ENCODE measurements around the gene NOP53.
A peak's percentile ranks its signal among the peaks of the same experiment; 100 is the strongest.
"Not testable (repeated sequence)": the region's sequence is repeated elsewhere in the genome, so short reads cannot be mapped to it uniquely, and the experiment has no call there.

The NOP53 gene

DNA sequence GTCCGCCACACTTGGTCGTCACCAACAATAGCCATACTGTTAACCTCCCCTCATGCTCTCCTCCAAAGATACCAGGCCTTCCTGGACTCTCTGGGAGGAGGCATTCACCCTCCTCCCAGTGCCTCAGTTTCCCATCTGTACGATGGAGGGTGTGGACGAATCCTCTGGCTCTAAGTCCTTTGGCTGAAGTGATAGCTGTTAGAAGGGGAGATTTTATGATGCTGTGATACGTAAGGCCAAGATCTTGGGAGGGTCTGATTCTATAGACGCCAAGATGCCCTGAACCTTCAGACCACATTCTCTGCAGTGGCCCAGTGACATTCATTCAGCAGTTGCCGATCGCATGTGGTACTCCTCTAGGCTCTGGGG, 14.8 kb upstream of the NOP53 start:
- Mint-ChIP-seq H3K27me3 (peaks cover 12% of the 10 kb centered on the region), H3K27ac (no peak overlapping the region), H3K9me3 (ENCODE audit: low read depth) (no peaks in the 10 kb centered on the region), H3K36me3 (no peaks in the 10 kb centered on the region), H3K4me1 (ENCODE audit: low read depth) (peaks cover 11% of the 10 kb centered on the region), H3K4me3 (peak overlapping the region; percentile 66)

DNA sequence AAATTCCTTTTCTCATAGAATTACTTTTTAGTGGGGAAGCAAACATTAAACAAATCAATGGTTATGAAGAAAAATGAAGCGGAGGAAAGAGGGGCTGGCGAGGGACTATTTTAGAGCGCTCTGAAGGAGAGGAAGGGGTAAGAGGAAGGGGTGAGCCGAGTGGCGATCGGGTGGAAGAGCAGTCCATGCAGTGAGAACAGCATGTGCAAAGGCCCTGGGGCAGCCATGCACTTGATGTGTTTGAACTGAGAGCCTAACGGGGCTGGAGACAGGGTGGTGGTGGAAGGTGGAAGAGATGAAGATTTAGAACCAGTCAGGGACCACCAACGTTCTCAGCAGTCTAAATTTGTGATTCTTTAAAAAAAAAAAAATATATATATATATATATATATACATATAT, 14.4 kb upstream of the NOP53 start:
- Mint-ChIP-seq H3K27me3 (peaks cover 12% of the 10 kb centered on the region), H3K4me1 (ENCODE audit: low read depth) (peaks cover 11% of the 10 kb centered on the region), H3K9me3 (ENCODE audit: low read depth) (no peaks in the 10 kb centered on the region), H3K4me3 (no peak overlapping the region), H3K36me3 (no peaks in the 10 kb centered on the region), H3K27ac (no peak overlapping the region)

DNA sequence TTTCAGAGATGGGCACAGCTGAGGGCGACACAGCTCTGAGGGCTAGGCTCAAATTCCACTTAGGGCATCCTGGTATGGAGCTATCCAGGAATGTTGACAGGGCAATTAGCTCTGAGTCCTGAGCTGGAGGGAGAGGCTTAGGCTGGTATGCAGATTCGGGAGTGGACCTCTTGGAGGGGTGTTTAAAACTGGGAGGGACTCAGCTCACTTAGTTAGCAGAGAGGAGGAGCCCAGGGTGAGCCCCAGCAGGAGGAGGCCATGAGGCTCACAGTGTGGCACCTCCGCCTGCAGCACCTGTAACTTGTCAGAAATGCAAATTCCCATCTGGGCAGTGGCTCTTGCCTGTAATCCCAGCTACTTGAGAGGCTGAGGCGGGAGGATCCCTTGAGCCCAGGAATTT, 10.2 kb upstream of the NOP53 start:
- Mint-ChIP-seq H3K36me3 (no peaks in the 10 kb centered on the region), H3K4me1 (ENCODE audit: low read depth) (no peaks in the 10 kb centered on the region), H3K27ac (no peak overlapping the region), H3K9me3 (ENCODE audit: low read depth) (no peaks in the 10 kb centered on the region), H3K27me3 (no peaks in the 10 kb centered on the region), H3K4me3 (no peak overlapping the region)

DNA sequence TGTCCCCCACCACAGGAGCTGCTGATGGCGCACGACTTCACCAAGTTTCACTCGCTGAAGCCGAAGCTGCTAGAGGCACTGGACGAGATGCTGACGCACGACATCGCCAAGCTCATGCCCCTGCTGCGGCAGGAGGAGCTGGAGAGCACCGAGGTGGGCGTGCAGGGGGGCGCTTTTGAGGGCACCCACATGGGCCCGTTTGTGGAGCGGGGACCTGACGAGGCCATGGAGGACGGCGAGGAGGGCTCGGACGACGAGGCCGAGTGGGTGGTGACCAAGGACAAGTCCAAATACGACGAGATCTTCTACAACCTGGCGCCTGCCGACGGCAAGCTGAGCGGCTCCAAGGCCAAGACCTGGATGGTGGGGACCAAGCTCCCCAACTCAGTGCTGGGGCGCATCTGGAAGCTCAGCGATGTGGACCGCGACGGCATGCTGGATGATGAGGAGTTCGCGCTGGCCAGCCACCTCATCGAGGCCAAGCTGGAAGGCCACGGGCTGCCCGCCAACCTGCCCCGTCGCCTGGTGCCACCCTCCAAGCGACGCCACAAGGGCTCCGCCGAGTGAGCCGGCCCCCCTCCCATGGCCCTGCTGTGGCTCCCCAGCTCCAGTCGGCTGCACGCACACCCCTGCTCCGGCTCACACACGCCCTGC, 4.4 kb upstream of the NOP53 start:
- H3K36me3 Mint-ChIP-seq: no peaks in the 10 kb centered on the region
- H3K9me3 Mint-ChIP-seq (ENCODE audit: low read depth): no peaks in the 10 kb centered on the region
- H3K4me3 Mint-ChIP-seq: no peak overlapping the region
- no peak overlapping the region for H3K27ac Mint-ChIP-seq
- H3K4me1 Mint-ChIP-seq (ENCODE audit: low read depth): peaks cover 25% of the 10 kb centered on the region
- no peaks in the 10 kb centered on the region for H3K27me3 Mint-ChIP-seq

DNA sequence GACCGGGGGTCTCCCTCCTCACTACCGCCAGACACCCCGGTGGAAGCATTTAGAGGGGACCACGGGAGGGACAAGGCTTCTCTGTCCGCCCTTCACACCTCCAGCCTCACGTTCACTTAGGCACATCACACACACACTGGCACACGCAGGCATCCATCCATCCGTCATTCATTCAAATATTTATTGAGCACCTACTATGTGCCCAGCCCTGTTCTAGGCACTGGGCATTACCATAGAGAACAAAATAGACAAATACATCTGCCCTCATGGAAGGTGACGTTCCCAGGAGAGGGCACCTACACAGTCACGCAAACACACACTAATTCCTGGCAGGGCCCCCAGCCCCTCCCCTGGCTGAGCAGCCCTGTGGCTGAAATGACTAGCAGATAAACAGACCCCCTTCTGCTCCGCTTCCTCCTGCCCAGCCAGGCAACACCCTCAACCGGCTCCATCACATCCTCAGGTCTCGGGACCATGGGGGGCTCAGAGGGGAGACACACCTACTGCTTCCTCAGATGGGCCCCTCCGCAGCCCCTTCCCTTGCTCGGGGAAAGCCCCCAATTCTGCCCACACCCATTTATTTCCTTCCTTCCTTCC, 3.7 kb upstream of the NOP53 start:
- Mint-ChIP-seq H3K4me1 (ENCODE audit: low read depth) (peaks cover 26% of the 10 kb centered on the region), H3K27me3 (no peaks in the 10 kb centered on the region), H3K27ac (no peak overlapping the region), H3K4me3 (peak overlapping the region; percentile 27), H3K36me3 (no peaks in the 10 kb centered on the region), H3K9me3 (ENCODE audit: low read depth) (no peaks in the 10 kb centered on the region)

DNA sequence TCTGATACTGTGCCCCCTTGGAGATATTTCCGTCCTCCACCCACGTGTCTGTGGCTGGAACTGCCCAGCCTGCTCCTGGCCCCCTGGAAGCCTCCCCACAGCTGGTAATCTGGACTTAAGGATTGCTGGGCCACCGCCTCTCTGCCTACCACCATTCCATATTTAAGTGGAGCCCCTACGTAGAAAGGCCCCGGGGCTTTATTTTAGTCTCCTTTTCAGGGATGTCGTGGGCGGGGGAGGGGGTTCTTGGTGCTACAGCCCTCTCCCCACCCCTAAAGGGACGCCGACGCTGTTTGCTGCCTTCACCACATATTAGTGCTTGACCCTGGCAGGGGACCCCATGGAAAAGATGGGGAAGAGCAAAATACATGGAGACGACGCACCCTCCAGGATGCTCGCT, 2.7 kb upstream of the NOP53 start:
- Mint-ChIP-seq H3K9me3 (ENCODE audit: low read depth) (no peaks in the 10 kb centered on the region), H3K4me3 (peak overlapping the region; percentile 52), H3K27ac (peak overlapping the region; percentile 10)

DNA sequence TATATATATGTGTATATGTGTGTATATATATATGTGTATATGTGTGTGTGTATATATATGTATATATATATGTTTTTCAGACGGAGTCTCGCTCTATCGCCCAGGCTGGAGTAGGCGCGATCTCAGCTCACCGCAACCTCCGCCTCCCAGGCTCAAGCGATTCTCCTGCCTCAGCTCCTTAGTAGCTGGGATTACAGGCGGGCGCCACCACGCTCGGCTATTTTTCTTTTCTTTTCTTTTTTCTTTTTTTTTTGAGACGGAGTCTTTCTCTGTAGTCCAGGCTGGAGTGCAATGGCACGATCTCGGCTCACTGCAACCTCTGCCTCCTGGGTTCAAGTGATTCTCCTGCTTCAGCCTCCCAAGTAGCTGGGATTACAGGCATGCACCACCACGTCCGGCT, 783 bp downstream of the NOP53 start:
- H3K9me3 Mint-ChIP-seq (ENCODE audit: low read depth); H3K36me3 Mint-ChIP-seq; H3K27me3 Mint-ChIP-seq: not testable (repeated sequence)
- H3K27ac Mint-ChIP-seq: peak overlapping the region; percentile 99
- H3K4me3 Mint-ChIP-seq: peak overlapping the region; percentile 99
- peaks cover 52% of the 10 kb centered on the region for H3K4me1 Mint-ChIP-seq (ENCODE audit: low read depth)

More for the DNA sequence above, 2.7 kb upstream of the NOP53 start:
- Mint-ChIP-seq H3K27me3 (no peaks in the 10 kb centered on the region), H3K36me3 (no peaks in the 10 kb centered on the region), H3K4me1 (ENCODE audit: low read depth) (peaks cover 32% of the 10 kb centered on the region)

DNA sequence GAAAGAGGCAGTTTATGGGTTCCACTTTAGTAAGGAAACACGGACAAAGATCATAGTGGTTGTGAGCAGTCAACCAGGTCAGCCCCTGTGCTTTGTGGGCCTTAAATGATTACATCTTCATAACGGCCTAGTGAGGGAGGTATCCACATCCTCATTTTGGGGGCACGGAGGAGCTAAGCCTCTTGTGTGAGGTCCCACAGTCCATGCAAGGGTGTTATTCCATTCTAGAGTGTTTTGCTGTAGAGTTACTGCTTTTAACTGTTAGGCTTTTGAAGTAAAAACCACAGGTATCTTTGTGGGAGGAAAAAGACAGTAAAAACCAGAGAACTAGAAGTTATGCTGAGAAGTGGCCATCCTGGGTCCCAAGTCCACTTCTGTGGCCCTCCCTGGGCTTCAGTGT, 4.0 kb downstream of the NOP53 start:
- Mint-ChIP-seq H3K27ac (peak overlapping the region; percentile 89), H3K36me3 (peaks cover 12% of the 10 kb centered on the region), H3K4me1 (ENCODE audit: low read depth) (peaks cover 34% of the 10 kb centered on the region), H3K4me3 (peak overlapping the region; percentile 77), H3K9me3 (ENCODE audit: low read depth) (no peaks in the 10 kb centered on the region), H3K27me3 (no peaks in the 10 kb centered on the region)

DNA sequence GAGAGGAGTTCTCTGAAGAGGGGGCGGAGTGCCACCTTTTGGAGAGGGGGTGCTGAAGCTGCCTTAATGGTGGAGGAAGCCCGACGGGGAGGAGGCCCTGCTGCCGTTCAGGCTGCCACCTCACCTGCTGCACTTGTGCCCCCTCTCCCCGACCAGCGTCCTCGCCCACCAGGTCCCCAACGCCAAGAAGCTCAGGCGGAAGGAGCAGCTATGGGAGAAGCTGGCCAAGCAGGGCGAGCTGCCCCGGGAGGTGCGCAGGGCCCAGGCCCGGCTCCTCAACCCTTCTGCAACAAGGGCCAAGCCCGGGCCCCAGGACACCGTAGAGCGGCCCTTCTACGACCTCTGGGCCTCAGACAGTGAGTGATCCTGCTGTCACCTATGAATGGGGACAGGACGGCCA, 5.4 kb downstream of the NOP53 start:
- Mint-ChIP-seq H3K36me3 (peaks cover 12% of the 10 kb centered on the region), H3K9me3 (ENCODE audit: low read depth) (no peaks in the 10 kb centered on the region), H3K4me3 (no peak overlapping the region), H3K27ac (no peak overlapping the region), H3K4me1 (ENCODE audit: low read depth) (peaks cover 27% of the 10 kb centered on the region), H3K27me3 (no peaks in the 10 kb centered on the region)

DNA sequence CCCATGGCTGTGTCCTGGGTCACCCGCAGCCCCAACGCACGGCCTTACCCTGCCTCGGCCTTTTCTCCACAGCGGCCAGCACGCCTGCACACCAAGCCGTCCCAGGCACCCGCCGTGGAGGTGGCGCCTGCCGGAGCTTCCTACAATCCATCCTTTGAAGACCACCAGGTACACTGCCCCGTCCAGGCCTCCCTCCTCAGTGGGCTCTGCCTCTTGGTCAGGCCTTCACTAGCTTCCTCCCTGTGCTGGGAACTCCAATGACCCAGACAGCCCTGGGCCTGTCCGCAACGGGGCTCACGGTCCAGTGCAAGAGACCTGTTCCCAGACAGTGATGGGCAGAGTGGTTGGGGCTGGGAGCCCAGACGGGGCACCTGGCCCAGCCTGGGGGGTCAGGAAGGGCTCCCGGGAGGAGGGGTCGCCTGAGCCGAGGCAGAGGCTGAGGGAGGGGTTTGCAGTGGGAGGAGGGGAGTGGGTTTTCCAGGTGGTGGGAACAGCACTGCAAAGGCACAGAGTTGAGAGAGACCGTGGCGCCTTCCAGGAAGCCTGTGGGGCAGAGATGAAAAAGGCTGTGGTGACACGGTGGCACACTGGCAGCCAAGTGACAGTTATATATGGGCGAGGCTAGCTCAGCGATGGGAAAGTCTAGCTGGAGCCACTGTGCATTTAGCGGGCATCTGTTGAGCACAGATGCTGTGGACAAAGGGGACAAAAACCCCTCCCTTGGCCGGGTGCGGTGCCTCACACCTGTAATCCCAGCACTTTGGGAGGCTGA, 7.3 kb downstream of the NOP53 start:
- Mint-ChIP-seq H3K4me3 (peak overlapping the region; percentile 5), H3K27me3 (no peaks in the 10 kb centered on the region), H3K36me3 (peaks cover 14% of the 10 kb centered on the region), H3K27ac (peak overlapping the region; percentile 34), H3K9me3 (ENCODE audit: low read depth) (no peaks in the 10 kb centered on the region), H3K4me1 (ENCODE audit: low read depth) (peaks cover 20% of the 10 kb centered on the region)

DNA sequence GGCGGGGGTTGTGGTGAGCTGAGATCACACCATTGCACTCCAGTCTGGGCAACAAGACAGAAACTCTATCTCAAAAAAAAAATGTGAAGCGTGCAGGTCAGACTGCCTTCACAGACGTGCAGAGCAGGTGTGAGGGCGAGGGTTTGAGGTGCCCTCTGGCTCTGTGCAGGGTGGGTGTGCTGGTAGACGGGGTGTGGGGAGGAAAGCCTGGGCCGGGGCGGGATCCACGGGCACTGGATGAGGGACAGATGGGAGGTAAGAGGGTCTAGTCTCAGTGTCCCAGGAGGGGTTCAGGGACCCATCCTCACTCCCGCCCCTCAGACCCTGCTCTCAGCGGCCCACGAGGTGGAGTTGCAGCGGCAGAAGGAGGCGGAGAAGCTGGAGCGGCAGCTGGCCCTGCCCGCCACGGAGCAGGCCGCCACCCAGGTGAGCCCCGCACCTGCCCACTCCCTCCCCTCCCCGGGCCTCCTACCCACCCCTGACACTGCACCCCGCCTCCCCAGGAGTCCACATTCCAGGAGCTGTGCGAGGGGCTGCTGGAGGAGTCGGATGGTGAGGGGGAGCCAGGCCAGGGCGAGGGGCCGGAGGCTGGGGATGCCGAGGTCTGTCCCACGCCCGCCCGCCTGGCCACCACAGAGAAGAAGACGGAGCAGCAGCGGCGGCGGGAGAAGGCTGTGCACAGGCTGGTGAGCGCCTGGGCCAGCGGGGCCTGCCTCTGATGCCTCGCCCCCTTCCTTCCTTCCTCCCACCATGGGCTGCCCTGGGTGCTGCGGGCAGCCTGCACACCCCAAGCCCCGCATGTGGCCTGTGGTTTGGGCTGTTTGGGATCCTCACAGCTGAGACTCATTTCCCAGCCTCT, 9.1 kb downstream of the NOP53 start:
- Mint-ChIP-seq H3K4me3 (no peak overlapping the region), H3K9me3 (ENCODE audit: low read depth) (no peaks in the 10 kb centered on the region), H3K27ac (peak overlapping the region; percentile 10), H3K27me3 (no peaks in the 10 kb centered on the region), H3K4me1 (ENCODE audit: low read depth) (peaks cover 6% of the 10 kb centered on the region), H3K36me3 (peaks cover 15% of the 10 kb centered on the region)

DNA sequence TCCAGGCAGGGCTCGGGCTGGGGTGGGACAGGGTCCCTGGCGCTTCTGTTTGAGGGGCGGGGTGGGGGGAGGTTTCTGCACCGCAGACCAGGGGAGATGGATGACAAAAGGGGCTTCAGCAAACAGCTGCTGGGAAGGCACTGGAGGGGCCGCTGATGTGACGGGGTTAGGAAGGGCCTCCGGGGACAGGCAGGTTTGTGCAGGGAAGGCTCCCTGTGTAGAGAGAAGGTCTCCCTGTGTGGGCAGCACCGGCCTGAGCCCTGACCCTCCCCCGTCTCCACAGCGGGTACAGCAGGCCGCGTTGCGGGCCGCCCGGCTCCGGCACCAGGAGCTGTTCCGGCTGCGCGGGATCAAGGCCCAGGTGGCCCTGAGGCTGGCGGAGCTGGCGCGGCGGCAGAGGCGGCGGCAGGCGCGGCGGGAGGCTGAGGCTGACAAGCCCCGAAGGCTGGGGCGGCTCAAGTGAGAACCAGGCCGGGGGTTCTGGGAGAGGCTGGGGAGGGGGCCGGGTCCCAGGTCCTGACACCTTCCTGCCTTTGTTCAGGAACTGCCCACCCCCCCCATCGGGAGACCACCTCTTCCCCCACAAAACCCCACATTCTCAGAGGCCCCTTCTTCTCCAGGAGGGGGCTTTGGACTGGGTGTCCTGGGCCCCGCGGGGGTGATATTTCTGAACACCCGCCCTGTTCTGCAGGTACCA, 9.9 kb downstream of the NOP53 start:
- Mint-ChIP-seq H3K4me3 (no peak overlapping the region), H3K27me3 (no peaks in the 10 kb centered on the region), H3K27ac (no peak overlapping the region), H3K36me3 (peaks cover 15% of the 10 kb centered on the region), H3K9me3 (ENCODE audit: low read depth) (no peaks in the 10 kb centered on the region), H3K4me1 (ENCODE audit: low read depth) (peaks cover 3% of the 10 kb centered on the region)

DNA sequence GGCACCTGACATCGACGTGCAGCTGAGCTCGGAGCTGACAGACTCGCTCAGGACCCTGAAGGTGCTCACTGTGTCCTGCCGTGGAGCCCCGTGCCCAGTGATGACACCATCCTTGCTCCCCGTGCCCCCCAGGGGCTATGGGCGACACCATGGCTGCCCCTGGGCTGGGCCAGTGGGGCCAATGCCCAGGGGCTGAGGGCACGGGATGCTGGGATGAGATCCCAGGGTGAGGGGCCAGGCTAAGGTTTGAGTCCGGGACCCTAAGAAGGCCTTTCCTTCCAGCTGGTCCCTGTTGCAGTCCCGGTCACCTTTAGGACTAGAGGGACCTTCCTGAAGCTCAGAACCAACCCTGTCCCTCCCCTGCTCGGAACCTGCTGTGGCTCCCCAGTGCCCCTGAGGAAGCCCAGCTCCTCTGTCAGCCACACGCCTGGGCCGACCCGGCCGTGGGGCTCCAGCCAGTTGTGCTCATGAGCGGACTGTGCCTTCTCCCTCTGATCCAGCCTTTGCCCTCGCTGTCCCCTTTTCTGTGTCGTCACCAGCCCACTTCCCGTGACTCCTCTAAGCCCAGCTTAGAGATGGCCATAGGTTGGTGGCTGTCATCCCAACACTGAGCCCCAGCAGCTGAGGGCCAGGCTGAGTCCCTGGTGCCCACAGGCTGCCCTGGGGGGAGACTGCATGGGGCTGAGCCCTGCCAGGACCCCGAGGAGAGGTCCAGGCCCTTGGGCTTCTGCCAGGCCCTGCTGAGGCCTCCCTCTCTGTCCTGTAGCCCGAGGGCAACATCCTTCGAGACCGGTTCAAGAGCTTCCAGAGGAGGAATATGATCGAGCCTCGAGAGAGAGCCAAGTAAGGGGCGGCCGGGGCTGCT, 10.6 kb downstream of the NOP53 start:
- H3K4me3 Mint-ChIP-seq: no peak overlapping the region

DNA sequence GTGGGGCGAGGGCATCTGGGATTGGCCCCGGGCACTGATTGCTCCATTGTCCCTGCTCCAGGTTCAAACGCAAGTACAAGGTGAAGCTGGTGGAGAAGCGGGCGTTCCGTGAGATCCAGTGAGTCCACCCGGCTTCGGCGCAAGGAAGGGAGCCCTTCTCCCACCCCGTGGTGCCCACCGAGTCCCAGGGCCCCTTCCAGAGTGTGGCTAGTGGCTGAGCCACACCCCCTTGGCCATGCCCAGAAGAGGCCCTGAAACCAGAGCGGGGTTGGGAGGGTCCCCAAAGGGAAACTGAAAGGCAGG, 11.2 kb downstream of the NOP53 start:
- Mint-ChIP-seq H3K4me1 (ENCODE audit: low read depth) (no peaks in the 10 kb centered on the region), H3K27ac (no peak overlapping the region), H3K9me3 (ENCODE audit: low read depth) (no peaks in the 10 kb centered on the region), H3K27me3 (no peaks in the 10 kb centered on the region), H3K36me3 (peaks cover 15% of the 10 kb centered on the region), H3K4me3 (no peak overlapping the region)

More for the DNA sequence above, 10.6 kb downstream of the NOP53 start:
- Mint-ChIP-seq H3K27me3 (no peaks in the 10 kb centered on the region), H3K4me1 (ENCODE audit: low read depth) (no peaks in the 10 kb centered on the region), H3K27ac (no peak overlapping the region), H3K36me3 (peaks cover 15% of the 10 kb centered on the region), H3K9me3 (ENCODE audit: low read depth) (no peaks in the 10 kb centered on the region)
